Cardiac fibroblast (primary cell): ENCODE measurements around the gene TREM1.
A peak's percentile ranks its signal among the peaks of the same experiment; 100 is the strongest.

Experiments used
- DNase-seq, 2 donors: peaks; one replicate each; pipeline versions ENCODE4 v3.0.0 to v3.0.0-alpha.2; 2010; ENCODE audit warnings: low read depth in 2 of 2
- H3K4me3 ChIP-seq, 2 donors: replicated peaks in 1 of 2; 1 replicate in 1 of 2; 2 replicates in 1 of 2; pipeline ENCODE4 v1.5.1; 2011; ENCODE audit warnings: low read depth in 2 of 2, low read length in 2 of 2, mild to moderate bottlenecking in 2 of 2, moderate library complexity in 1 of 2
- TF ChIP-seq, protein P1 (sequence below): IDR thresholded peaks from one replicate; pipeline ENCODE4 v1.5.1; 2011; ENCODE audit warnings: low read depth, mild to moderate bottlenecking, low read length, inconsistent platforms

TREM1 gene

DNA sequence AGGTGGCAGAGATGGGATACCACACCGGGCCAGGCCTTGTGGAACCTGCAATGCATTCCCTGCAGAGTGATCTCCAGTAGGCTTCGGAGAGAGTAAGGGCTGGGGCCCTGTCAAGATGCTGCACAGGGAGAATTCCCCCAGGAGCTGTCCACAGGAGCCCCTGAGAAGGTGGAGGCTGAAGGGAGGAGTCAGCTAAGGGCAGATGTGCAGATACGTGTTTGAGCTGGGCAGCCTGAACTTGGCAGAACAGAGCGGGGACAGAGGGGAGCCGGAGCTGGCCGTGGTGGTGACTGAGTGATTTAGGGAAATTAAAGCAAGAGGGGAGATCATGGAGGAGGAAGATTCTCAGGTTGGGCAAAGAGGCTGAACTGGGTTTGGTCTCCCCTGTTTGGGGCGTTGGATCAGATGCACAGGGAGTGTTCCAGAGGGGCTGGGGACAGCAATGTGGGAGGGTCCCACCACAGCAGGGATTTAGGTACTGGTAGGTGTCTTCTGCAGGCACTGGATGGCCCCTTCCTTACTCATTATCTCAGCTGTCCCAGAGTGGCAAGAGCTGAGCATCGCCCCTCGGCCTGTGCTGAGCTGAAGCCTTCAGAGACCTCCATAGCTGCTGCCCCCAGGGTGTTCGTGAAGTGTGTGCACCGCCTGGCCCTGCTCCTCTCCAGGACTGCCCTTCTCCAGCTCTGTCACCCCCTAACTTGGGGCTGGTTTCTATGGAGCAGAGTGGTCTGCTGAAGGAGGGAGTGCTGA is 45.1 kb upstream of the TREM1 start:
- DNase-seq = no peak
- no peak overlapping the region for H3K4me3 ChIP-seq
- TF ChIP-seq, protein P1, sequence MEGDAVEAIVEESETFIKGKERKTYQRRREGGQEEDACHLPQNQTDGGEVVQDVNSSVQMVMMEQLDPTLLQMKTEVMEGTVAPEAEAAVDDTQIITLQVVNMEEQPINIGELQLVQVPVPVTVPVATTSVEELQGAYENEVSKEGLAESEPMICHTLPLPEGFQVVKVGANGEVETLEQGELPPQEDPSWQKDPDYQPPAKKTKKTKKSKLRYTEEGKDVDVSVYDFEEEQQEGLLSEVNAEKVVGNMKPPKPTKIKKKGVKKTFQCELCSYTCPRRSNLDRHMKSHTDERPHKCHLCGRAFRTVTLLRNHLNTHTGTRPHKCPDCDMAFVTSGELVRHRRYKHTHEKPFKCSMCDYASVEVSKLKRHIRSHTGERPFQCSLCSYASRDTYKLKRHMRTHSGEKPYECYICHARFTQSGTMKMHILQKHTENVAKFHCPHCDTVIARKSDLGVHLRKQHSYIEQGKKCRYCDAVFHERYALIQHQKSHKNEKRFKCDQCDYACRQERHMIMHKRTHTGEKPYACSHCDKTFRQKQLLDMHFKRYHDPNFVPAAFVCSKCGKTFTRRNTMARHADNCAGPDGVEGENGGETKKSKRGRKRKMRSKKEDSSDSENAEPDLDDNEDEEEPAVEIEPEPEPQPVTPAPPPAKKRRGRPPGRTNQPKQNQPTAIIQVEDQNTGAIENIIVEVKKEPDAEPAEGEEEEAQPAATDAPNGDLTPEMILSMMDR = no peak

DNA sequence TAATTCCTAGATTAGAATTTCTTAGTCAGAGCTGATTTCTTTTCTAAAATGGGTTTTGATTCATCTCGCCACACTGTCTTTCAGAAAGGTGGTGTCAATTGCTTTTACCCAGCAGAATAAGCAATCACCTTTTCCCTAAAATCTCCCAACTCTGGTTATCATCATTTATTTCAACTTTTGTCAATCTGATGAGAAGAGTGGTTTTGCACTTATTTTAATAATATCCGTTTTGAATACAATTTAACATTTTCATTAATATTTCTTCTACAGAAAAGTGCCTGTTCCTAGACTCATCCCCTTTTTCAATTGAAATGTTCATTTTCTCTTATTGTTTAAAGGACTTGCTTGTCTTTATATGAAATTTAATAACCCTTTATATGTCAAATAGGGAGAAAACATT is 40.7 kb upstream of the TREM1 start:
- no peak overlapping the region for H3K4me3 ChIP-seq
- DNase-seq = no peak
- TF ChIP-seq, protein P1 = no peak

DNA sequence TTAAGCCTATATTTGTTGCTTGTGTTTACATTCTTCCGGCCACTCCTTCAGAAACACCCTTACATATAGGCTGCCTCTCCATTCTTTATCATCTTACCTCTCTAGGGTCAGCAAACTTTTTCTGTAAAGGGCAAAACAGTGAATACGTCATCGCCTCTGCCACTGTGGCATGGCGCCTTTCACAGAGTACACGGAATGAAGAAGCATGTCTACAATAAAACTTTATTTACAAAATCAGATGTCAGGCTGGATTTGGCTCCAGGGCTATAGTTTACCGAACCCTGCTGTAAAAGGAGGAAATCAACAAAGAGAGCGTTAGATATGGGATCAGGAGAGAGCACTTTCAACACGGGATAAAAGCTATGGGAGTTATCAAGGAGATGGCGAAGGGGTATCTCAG is 39.6 kb upstream of the TREM1 start:
- TF ChIP-seq, protein P1 = no peak
- no peak for DNase-seq
- H3K4me3 ChIP-seq = no peak overlapping the region

DNA sequence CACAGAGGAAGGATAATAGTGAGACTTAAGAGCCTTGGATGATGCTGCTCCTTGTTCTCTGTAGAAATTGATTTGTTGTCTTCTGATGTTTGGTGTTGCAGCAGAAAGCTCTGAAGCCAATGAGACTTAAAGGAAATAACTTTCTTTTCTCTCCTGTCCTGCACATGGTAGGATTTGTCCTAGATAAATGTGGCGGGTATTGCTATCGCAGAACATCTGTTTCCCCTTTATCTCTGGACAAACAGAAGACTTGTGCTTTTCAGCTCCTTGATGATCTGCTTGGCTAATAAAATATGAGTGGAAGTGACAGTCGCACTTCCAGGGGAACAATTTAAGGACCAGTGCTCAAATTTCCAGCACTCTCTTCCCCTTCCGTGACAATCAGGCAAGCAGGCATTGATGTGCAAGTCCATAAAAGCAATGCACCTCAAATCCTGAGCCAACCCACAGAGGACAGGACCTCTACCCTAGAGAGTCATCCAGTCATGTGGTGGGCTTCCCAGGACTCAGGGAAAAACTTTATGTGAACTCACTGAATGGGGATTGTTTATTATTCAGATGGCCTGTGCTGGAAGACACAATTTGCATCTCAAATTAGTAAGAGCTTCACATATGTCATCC is 39.1 kb upstream of the TREM1 start:
- no peak overlapping the region for H3K4me3 ChIP-seq
- TF ChIP-seq, protein P1 = no peak
- no peak for DNase-seq

DNA sequence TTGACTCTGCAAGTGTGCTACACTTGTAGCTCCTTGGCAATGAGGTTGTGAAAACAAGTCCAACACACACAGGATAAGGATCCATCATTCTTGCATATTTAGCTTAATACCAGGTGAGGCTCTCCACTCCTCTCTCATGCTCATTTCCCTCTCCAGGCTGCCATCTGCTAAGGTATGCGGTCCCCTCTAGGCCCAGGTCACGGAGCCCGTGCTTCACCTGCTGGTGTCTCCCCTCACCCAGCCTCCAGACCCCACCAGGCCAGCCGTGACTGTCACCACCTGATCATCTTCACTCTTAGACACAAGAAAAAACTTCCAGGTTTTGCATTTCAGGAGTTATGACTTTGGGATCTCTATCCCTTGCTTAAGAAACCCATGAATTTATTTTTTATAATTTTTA is 34.7 kb upstream of the TREM1 start:
- no peak for DNase-seq
- TF ChIP-seq, protein P1 = no peak

DNA sequence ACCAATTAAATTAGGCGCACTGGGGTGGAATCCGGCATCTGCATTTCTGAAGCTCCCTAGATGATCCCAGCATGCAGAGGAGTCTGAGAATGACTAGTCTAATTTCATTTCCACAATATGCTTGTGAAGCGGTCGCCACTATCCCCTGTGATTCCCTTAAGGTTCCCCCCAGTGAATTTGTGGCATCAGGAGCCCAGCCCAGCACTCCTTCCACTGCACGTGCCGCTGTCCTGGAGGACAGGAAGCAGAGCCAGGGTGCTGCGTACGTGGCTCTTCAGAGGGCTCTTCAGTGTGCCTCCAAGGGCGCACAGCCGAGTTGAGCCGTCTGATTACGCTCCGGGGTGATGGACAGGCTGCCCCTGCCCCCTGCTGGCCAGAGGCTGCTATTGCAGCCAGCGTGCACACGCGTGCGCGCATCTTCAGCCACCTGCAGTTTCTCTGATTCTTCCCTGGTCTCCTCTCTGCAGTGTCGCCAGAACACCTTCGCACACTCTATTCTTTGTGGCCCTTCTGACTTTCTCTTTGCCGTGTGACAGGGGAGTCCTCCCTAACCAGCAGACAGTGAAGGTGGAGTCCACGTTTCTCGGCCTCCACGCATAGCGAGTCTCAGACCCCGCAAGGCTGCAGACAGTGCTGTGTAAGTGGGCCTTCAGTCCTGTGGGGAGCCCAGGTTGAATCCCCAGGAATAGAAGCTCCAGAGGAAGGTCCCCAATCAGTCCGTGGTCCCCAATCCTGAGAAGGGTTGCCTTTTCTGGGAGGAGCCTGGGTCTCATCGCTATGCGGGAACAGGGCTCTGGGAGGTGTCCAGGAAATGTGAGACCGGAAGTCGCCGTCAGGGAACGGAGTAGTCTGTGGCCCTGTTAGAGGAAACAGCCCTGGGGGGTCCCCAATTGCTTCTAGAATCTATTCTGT is 32.4 kb upstream of the TREM1 start:
- DNase-seq = peak; percentile 80
- H3K4me3 ChIP-seq = peak overlapping the region; percentile 26 to 41
- TF ChIP-seq, protein P1 = peak; percentile 99

More for the DNA sequence above, 34.7 kb upstream of the TREM1 start:
- H3K4me3 ChIP-seq = no peak overlapping the region
